ENCODE results near the gene CDRT15.

Gene CDRT15

GRCh38 chr17:14197586-14197985 lies 39.1 kb downstream of the CDRT15 start (continued):
- no peak for TF ChIP-seq ZNF202 (tag by site-specific recombination; IDR thresholded peaks at IDR 0.05; ENCODE audit: borderline replicate concordance)

- POLR2A ChIA-PET: no interaction called here
Measured at GRCh38 chr17:14197057-14197456, 39.6 kb downstream of the CDRT15 start.

GRCh38 chr17:14196377-14196997 lies 40.2 kb downstream of the CDRT15 start:
- Histone ChIP-seq H3K27ac (ENCODE audit: extremely low read depth, low read depth, low read length) (no peak overlapping the region), H3K4me3 (ENCODE audit: low read depth, low read length) (no peak overlapping the region), H3K9me3 (ENCODE audit: control insufficient read depth, insufficient read depth, low read depth, low read length) (no peaks in the 10 kb centered on the region), H3K36me3 (ENCODE audit: control insufficient read depth in 2 of 2, insufficient read depth in 1 of 2, low read length in 2 of 2) (no peaks in the 10 kb centered on the region), H3K4me1 (ENCODE audit: control insufficient read depth, insufficient read depth, low read length) (peaks cover 9% of the 10 kb centered on the region)
- POLR2A ChIA-PET: no interaction called here
- CTCF ChIA-PET: interaction anchor here (0.6 kb wide), 1 partner anchor 58 kb away, joined by 3 read pairs; no protein-coding TSS in a partner anchor
- TF ChIP-seq INSM2 (tag by site-specific recombination; IDR thresholded peaks at IDR 0.05): no peak
- no peak for TF ChIP-seq ZBTB11 (tag by site-specific recombination; conservative IDR thresholded peaks at IDR 0.05; ENCODE audit: low read depth)
- no peak for TF ChIP-seq SP2 (tag by site-specific recombination; IDR thresholded peaks at IDR 0.05)
- peak; percentile 41; the same call in 1 of the 2 replicates for TF ChIP-seq EGR2 (tag by site-specific recombination; IDR thresholded peaks at IDR 0.05; ENCODE audit: low read depth)
- TF ChIP-seq GLIS1 (tag by site-specific recombination; IDR thresholded peaks at IDR 0.05): no peak
- TF ChIP-seq ZNF155 (tag by site-specific recombination; IDR thresholded peaks at IDR 0.05): no peak
- no peak for TF ChIP-seq ZBTB26 (tag by site-specific recombination; optimal IDR thresholded peaks at IDR 0.05)
- TF ChIP-seq CTCF (tag by site-specific recombination; IDR thresholded peaks at IDR 0.05): 0 out of 2 replicates have a peak, but pooled peaks have one; percentile 26
- no peak for TF ChIP-seq WT1 (tag by site-specific recombination; IDR thresholded peaks at IDR 0.05)
- TF ChIP-seq ZFHX2 (tag by site-specific recombination; conservative IDR thresholded peaks at IDR 0.05): peak; percentile 33; the same call in 1 of the 2 replicates
- no peak for TF ChIP-seq ZFP37 (tag by site-specific recombination; IDR thresholded peaks at IDR 0.05)

More at GRCh38 chr17:14197057-14197456, 39.6 kb downstream of the CDRT15 start:
- no peaks in the 10 kb centered on the region for H3K9me3 ChIP-seq (ENCODE audit: control insufficient read depth, insufficient read depth, low read depth, low read length)
- CTCF ChIA-PET: interaction anchor here (0.6 to 0.9 kb wide), 2 partner anchors 15 to 59 kb away, joined by 3 read pairs; no protein-coding TSS in a partner anchor
- H3K27ac ChIP-seq (ENCODE audit: extremely low read depth, low read depth, low read length): no peak overlapping the region
- H3K4me1 ChIP-seq (ENCODE audit: control insufficient read depth, insufficient read depth, low read length): peaks cover 10% of the 10 kb centered on the region
- H3K36me3 ChIP-seq (ENCODE audit: control insufficient read depth in 2 of 2, insufficient read depth in 1 of 2, low read length in 2 of 2): no peaks in the 10 kb centered on the region
- H3K4me3 ChIP-seq (ENCODE audit: low read depth, low read length): no peak overlapping the region
- TF ChIP-seq ZNF37A (tag by site-specific recombination; IDR thresholded peaks at IDR 0.05) (no peak), ZEB2 (tag by site-specific recombination; IDR thresholded peaks at IDR 0.05) (no peak), ZNF214 (tag by site-specific recombination; IDR thresholded peaks at IDR 0.05; ENCODE audit: borderline replicate concordance) (no peak), ZNF792 (tag by site-specific recombination; IDR thresholded peaks at IDR 0.05) (no peak), ZNF555 (tag by site-specific recombination; conservative IDR thresholded peaks at IDR 0.05) (no peak), SP3 (tag by site-specific recombination; IDR thresholded peaks at IDR 0.05) (no peak), ZNF133 (tag by site-specific recombination; IDR thresholded peaks at IDR 0.05) (no peak), TSHZ1 (tag by site-specific recombination; IDR thresholded peaks at IDR 0.05; ENCODE audit: borderline replicate concordance) (no peak), ZNF184 (tag by site-specific recombination; IDR thresholded peaks at IDR 0.05) (no peak), ZSCAN16 (tag by site-specific recombination; IDR thresholded peaks at IDR 0.05) (no peak), ZNF768 (tag by site-specific recombination; IDR thresholded peaks at IDR 0.05) (no peak), HOXA7 (CRISPR knock-in tag; IDR thresholded peaks at IDR 0.05; ENCODE audit: borderline replicate concordance) (no peak)
